GM18511 (cell line): ENCODE results near the gene KSR1.
"Not testable (repeated sequence)": the region's sequence is repeated elsewhere in the genome, so short reads cannot be mapped to it uniquely, and the experiment has no call there.

Experiments
- ATAC-seq: cut with Tn5 transposase; IDR thresholded peaks from one replicate; pipeline ENCODE4 v1.9.1; 2021; ENCODE audit warnings: mild to moderate bottlenecking, moderate library complexity; ENCODE audit not compliant: unreplicated experiment

The KSR1 gene

GRCh38 chr17:27670791-27671590 is 214.7 kb downstream of the KSR1 start:
- no peak for ATAC-seq

- no peak for ATAC-seq
Observed at GRCh38 chr17:27671591-27671910, 215.3 kb downstream of the KSR1 start.

GRCh38 chr17:27671977-27672480 is 215.8 kb downstream of the KSR1 start:
- ATAC-seq, result not testable (repeated sequence)

- ATAC-seq, result no peak
Observed at GRCh38 chr17:27674335-27674734, 218.1 kb downstream of the KSR1 start.
